Measurements from ENCODE around the gene PTPRB.

The PTPRB gene

DNA sequence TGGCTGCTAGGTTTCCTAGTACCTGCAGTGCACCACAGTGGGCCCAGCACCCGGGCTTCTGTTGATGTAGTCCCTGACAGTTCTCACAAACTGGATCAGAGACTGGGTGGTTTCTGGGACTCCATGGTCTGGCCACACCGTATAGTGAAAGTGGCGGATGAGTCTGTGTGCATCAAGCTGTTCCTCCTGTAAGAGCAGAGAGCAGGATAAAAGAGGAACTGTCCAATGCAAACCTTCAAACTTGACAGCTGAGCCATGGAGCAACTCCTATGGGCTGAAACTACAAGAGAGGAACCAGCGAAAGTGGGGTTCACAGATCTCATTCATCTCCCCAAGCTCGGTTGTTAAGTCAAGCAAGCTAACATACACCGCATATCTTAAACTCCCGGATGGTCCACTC is 102.8 kb downstream of the PTPRB start:
- no peak for TF ChIP-seq CTCF (IDR thresholded peaks at IDR 0.05)
- no peaks in the 10 kb centered on the region for H3K27me3 ChIP-seq
- H3K36me3 ChIP-seq: no peaks in the 10 kb centered on the region
- no peaks in the 10 kb centered on the region for H3K9me3 ChIP-seq
- no peaks in the 10 kb centered on the region for H3K4me1 ChIP-seq
- no peak for DNase-seq
- no peak overlapping the region for H3K27ac ChIP-seq
- intact Hi-C loops (cut with DNase I; ENCODE audit: low total_unique reads): no loop called here
- no peak overlapping the region for H3K4me3 ChIP-seq

GRCh38 chr12:70529647-70530046 is 107.6 kb downstream of the PTPRB start:
- TF ChIP-seq CTCF (IDR thresholded peaks at IDR 0.05): no peak
- DNase-seq: no peak
- intact Hi-C loops (cut with DNase I; ENCODE audit: low total_unique reads): no loop called here
- no peaks in the 10 kb centered on the region for H3K4me1 ChIP-seq
- no peak overlapping the region for H3K4me3 ChIP-seq
- H3K27ac ChIP-seq: no peak overlapping the region
- no peaks in the 10 kb centered on the region for H3K9me3 ChIP-seq
- H3K36me3 ChIP-seq: no peaks in the 10 kb centered on the region
- H3K27me3 ChIP-seq: no peaks in the 10 kb centered on the region

DNA sequence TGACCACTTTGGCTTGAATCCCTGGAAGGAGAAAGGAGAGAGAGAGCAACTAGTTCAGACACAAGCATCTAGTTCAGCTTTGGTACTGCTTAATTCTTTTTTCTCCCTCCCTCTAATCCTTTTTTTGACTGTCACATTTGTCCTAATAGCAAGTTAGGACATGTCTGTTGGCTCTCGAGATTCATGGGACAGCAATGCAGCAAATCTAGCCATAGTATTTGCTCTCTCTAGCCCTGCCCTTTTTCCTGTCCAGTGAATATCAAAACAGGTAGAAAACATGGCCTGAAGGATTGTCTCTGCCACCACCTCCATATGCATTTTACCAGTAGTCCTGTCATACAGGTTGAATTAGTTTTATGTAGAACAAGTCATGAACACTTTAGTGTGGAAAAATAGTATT is 116.4 kb downstream of the PTPRB start:
- no peaks in the 10 kb centered on the region for H3K36me3 ChIP-seq

DNA sequence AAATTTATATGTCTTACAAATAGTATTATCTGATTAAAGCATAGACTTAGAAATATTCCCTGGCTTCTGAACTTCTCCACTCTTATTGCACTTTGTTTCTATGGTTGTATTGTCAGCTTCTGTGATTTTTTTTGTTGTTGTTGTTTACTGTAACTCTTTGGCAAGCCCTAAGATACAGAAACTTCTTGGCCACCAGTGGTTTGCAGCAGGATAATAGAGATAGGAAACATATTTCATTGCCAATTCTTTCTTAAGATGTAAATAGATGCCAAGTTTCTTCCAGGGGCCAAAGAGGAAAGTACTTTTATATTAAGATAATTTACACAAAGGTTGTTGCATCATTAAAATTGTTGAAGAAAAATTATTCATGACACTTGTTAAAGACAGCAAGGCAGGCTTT is 123.8 kb downstream of the PTPRB start:
- intact Hi-C loops (cut with DNase I; ENCODE audit: low total_unique reads): no loop called here
- Histone ChIP-seq H3K9me3 (peaks cover 0 to 7% (median 0%) of the 10 kb centered on the region in 3 donors), H3K4me1 (peaks cover 0 to 6% (median 0%) of the 10 kb centered on the region in 4 donors), H3K27me3 (no peaks in the 10 kb centered on the region), H3K27ac (no peak overlapping the region), H3K4me3 (no peak overlapping the region), H3K36me3 (no peaks in the 10 kb centered on the region)
- no peak for DNase-seq
- no peak for TF ChIP-seq CTCF (IDR thresholded peaks at IDR 0.05)

More for the DNA sequence above, 116.4 kb downstream of the PTPRB start:
- DNase-seq: no peak
- Histone ChIP-seq H3K4me1 (peaks cover 0 to 6% (median 0%) of the 10 kb centered on the region in 4 donors), H3K4me3 (no peak overlapping the region), H3K9me3 (peaks cover 0 to 4% (median 0%) of the 10 kb centered on the region in 3 donors), H3K27ac (no peak overlapping the region), H3K27me3 (no peaks in the 10 kb centered on the region)
- no peak for TF ChIP-seq CTCF (IDR thresholded peaks at IDR 0.05)
- intact Hi-C loops (cut with DNase I; ENCODE audit: low total_unique reads): no loop called here

DNA sequence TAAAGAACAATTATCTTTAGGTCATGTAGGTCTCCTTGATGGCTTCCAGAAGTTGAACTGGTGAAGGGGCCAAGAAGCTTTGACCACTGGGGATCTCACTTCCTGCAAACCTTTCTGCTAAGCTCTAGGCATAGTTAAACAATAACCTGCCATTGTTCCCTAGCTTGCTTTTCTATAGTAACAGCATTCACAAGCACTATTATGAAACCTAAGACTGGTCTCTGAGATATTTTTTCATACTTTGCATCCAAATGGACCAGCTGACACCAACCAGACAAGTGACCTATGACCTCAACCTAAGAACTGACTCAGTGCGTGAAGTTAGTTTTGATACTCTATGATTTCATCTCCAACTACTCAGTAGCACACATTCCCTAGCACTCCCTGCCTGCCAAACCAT is 129.1 kb downstream of the PTPRB start:
- no peaks in the 10 kb centered on the region for H3K36me3 ChIP-seq
- DNase-seq: no peak

More for the DNA sequence above, 129.1 kb downstream of the PTPRB start:
- H3K27me3 ChIP-seq: no peaks in the 10 kb centered on the region
- peaks cover 0 to 11% (median 0%) of the 10 kb centered on the region in 3 donors for H3K9me3 ChIP-seq
- H3K4me3 ChIP-seq: no peak overlapping the region
- intact Hi-C loops (cut with DNase I; ENCODE audit: low total_unique reads): no loop called here
- H3K4me1 ChIP-seq: no peaks in the 10 kb centered on the region
- no peak for TF ChIP-seq CTCF (IDR thresholded peaks at IDR 0.05)
- H3K27ac ChIP-seq: no peak overlapping the region
